Liver (tissue), 9 donors: ENCODE measurements around the gene IGSF8. TPM values are rescaled to one million over a fixed set of nuclear protein-coding genes. Genes with fewer than 3 reads are reported as not detected.

Experiments used
- DNase-seq: peaks from one replicate; pipeline ENCODE4 v3.0.0-alpha.2; 2017; ENCODE audit warnings: low spot score
- H3K27ac ChIP-seq, 2 donors: one replicate each; pipeline ENCODE4 v1.7.0; 2013; ENCODE audit warnings: inconsistent platforms in 2 of 2, low read length in 2 of 2, control low read depth in 1 of 2, low read depth in 1 of 2, mild to moderate bottlenecking in 1 of 2
- H3K27me3 ChIP-seq, 4 donors: one replicate each; pipeline versions ENCODE4 v1.6.1 to v1.7.0; 2013; ENCODE audit warnings: low read length in 3 of 4, inconsistent platforms in 1 of 4, mild to moderate bottlenecking in 1 of 4, moderate library complexity in 1 of 4; ENCODE audit not compliant: control insufficient read depth in 4 of 4, insufficient read depth in 4 of 4
- H3K36me3 ChIP-seq, 4 donors: one replicate each; pipeline versions ENCODE4 v1.6.1 to v1.7.0; 2013; ENCODE audit warnings: low read length in 3 of 4, mild to moderate bottlenecking in 3 of 4, low read depth in 1 of 4, moderate library complexity in 1 of 4; ENCODE audit not compliant: control insufficient read depth in 4 of 4, insufficient read depth in 3 of 4
- H3K4me1 ChIP-seq, 4 donors: one replicate each; pipeline versions ENCODE4 v1.6.1 to v1.7.0; 2013; ENCODE audit warnings: low read length in 3 of 4, mild to moderate bottlenecking in 3 of 4, moderate library complexity in 1 of 4; ENCODE audit not compliant: control insufficient read depth in 4 of 4, insufficient read depth in 4 of 4
- H3K4me3 ChIP-seq, 3 donors: one replicate each; pipeline versions ENCODE4 v1.6.1 to v1.7.0; 2013; ENCODE audit warnings: low read length in 3 of 3, control low read depth in 1 of 3, low read depth in 1 of 3, mild to moderate bottlenecking in 1 of 3
- H3K9ac ChIP-seq, 2 donors: one replicate each; pipeline ENCODE4 v1.7.0; 2013; ENCODE audit warnings: low read length in 2 of 2, mild to moderate bottlenecking in 2 of 2, moderate library complexity in 2 of 2, control low read depth in 1 of 2, low read depth in 1 of 2
- H3K9me3 ChIP-seq, 4 donors: one replicate each; pipeline versions ENCODE4 v1.6.1 to v1.7.0; 2013; ENCODE audit warnings: low read length in 3 of 4; ENCODE audit not compliant: control insufficient read depth in 4 of 4
- EGR1 ChIP-seq, 2 donors: IDR thresholded peaks; 2 replicates each; pipeline ENCODE4 v1.6.1; 2016 to 2018; ENCODE audit warnings: antibody characterized with exemption in 2 of 2, low read depth in 2 of 2
- FOXA2 ChIP-seq: IDR thresholded peaks from 2 replicates; pipeline ENCODE4 v1.6.1; 2016; ENCODE audit warnings: antibody characterized with exemption
- GABPA ChIP-seq, 2 donors: IDR thresholded peaks in 1 of 2; conservative IDR thresholded peaks in 1 of 2; 2 replicates each; pipeline ENCODE4 v1.6.1; 2016; ENCODE audit warnings: antibody characterized with exemption in 2 of 2, mild to moderate bottlenecking in 1 of 2, moderate library complexity in 1 of 2
- HNF4A ChIP-seq, 2 donors: conservative IDR thresholded peaks; 2 replicates each; pipeline ENCODE4 v1.6.1; 2016; ENCODE audit warnings: antibody characterized with exemption in 2 of 2, mild to moderate bottlenecking in 2 of 2
- HNF4G ChIP-seq: IDR thresholded peaks from 2 replicates; pipeline ENCODE4 v1.6.1; 2016; ENCODE audit warnings: antibody characterized with exemption
- NR2F2 ChIP-seq: IDR thresholded peaks from 2 replicates; pipeline ENCODE4 v1.6.1; 2016; ENCODE audit warnings: antibody characterized with exemption
- RAD21 ChIP-seq, 2 donors: IDR thresholded peaks; 2 replicates each; pipeline ENCODE4 v1.6.1; 2016; ENCODE audit warnings: antibody characterized with exemption in 2 of 2, mild to moderate bottlenecking in 2 of 2
- RXRA ChIP-seq, 2 donors: IDR thresholded peaks; 2 replicates each; pipeline ENCODE4 v1.6.1; 2017 to 2018; ENCODE audit warnings: antibody characterized with exemption in 2 of 2, mild to moderate bottlenecking in 1 of 2
- TAF1 ChIP-seq: conservative IDR thresholded peaks from 2 replicates; pipeline ENCODE4 v1.6.1; 2016; ENCODE audit warnings: antibody characterized with exemption, mild to moderate bottlenecking
- WGBS: extraction: QIAGEN DNeasy Blood & Tissue Kit; methylation state at CpG from one replicate; pipeline ENCODE4 v1.1.7; 2013; 5-methylcytosine and 5-hydroxymethylcytosine counted together
- polyA plus RNA-seq, 2 donors: library from polyadenylated mRNA; stranded (reverse) in 1 of 2; unstranded in 1 of 2; fragments of 200-250 nt in 1 of 2; fragments of >200 nt in 1 of 2; fragmentation: Nextera tagmentation in 1 of 2; extraction: Ambion mirVana in 1 of 2; gene quantifications; one replicate each; pipeline versions ENCODE4 v1.2.1 to v1.2.3, GENCODE V29; 2013 to 2015
- total RNA-seq, 2 donors: library from RNA; depleted of rRNA; stranded (reverse); fragments of >200 nt; gene quantifications; one replicate each; pipeline ENCODE4 v1.2.3, GENCODE V29; 2014
- TF ChIP-seq, protein P1 (sequence below): IDR thresholded peaks from 2 replicates; pipeline ENCODE4 v1.6.1; 2016; ENCODE audit warnings: antibody characterized with exemption, mild to moderate bottlenecking
- TF ChIP-seq, protein P2 (sequence below): IDR thresholded peaks from 2 replicates; pipeline ENCODE4 v1.6.1; 2016; ENCODE audit warnings: antibody characterized with exemption
- TF ChIP-seq, protein P3 (sequence below): fragments of 150-350 bp; IDR thresholded peaks from 2 replicates; pipeline ENCODE4 v1.5.1; 2017; ENCODE audit warnings: improper control_type of control experiment, low read depth, low read length; ENCODE audit not compliant: missing input control
- TF ChIP-seq, protein P4 (sequence below): IDR thresholded peaks from 2 replicates; pipeline ENCODE4 v1.6.1; 2016; ENCODE audit warnings: antibody characterized with exemption
- TF ChIP-seq, protein P5 (sequence below): IDR thresholded peaks from 2 replicates; pipeline ENCODE4 v1.6.1; 2016; ENCODE audit warnings: antibody characterized with exemption
- donor health status: healthy.
- donor health status: healthy.
- donor health status: healthy.
- donor health status: healthy.
- donor health status: healthy.

IGSF8 gene
- total and polyA plus RNA-seq, 4 donors = 9.8 to 24.3 (median 20.3) TPM

DNA sequence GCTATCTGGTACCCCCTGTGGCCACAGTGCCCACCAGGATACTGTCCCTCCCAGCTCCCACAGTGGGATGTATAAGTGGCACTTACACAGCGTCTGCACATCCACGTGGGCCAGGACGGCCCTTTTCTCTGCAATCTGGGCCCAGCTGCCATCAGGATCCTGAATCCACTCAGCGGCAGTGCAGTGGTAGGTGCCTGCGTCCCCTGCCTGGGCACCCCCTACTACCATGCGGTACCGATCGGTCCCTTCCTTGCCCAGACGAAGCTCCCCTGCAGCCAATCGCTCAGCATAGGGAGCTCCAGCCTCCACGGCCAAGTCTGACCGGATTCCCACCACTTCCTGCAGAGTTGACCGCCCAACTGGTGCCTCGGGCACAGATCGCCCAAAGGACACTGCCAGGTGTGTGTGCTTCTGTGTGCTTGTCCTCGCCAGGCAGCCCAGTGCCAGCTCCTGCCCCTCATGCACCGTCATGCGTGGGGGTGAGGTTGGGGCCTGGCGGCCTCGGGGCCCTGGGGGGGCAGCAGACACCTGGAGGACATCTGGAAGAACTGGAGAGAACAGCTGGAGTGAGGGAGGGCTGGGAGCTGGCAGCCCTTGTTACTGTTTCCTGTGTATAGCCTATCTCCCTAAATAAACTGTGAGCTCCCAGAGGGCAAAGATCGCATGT lies 4.7 kb downstream of the IGSF8 start:
- peaks cover 32 to 59% (median 52%) of the 10 kb centered on the region in 4 donors for H3K4me1 ChIP-seq
- peak overlapping the region; percentile 47 to 87 for H3K27ac ChIP-seq
- no peaks in the 10 kb centered on the region for H3K9me3 ChIP-seq
- H3K4me3 ChIP-seq = no peak overlapping the region
- H3K9ac ChIP-seq = no peak overlapping the region
- H3K36me3 ChIP-seq = peaks cover 0 to 22% (median 13%) of the 10 kb centered on the region in 4 donors
- no peaks in the 10 kb centered on the region for H3K27me3 ChIP-seq
- DNase-seq = no peak
- TF ChIP-seq HNF4A (conservative IDR thresholded peaks at IDR 0.05) (peak; percentile 90), GABPA (IDR thresholded peaks at IDR 0.05 in 1 of 2, conservative IDR thresholded peaks at IDR 0.05 in 1 of 2) (peak in 1 of 2 donors; percentile 64), FOXA2 (peak; percentile 39), HNF4G (peak; percentile 65), RAD21 (IDR thresholded peaks at IDR 0.05) (no peak), NR2F2 (no peak), RXRA (IDR thresholded peaks at IDR 0.05) (peak in 1 of 2 donors; percentile 59)
- 58% methylated on average over 21 of the region's 21 CpGs for WGBS

DNA sequence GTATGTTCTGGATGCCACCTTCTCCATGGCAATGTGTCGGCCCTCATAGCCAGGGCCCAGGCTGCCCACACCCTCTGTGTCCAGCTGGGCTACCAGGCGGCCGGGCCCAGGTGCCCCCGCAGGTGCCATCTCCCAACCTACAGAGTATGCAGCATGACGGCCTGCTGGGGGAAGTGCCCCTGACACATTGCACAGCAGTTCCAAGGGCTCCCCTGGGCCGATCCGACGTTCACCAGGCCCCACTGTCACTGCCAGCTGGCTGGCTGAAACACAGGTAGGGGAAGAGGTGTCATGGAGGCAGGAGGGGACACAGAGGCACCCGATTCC lies 5.4 kb downstream of the IGSF8 start:
- DNase-seq = no peak
- no peaks in the 10 kb centered on the region for H3K9me3 ChIP-seq
- TF ChIP-seq, protein P1, sequence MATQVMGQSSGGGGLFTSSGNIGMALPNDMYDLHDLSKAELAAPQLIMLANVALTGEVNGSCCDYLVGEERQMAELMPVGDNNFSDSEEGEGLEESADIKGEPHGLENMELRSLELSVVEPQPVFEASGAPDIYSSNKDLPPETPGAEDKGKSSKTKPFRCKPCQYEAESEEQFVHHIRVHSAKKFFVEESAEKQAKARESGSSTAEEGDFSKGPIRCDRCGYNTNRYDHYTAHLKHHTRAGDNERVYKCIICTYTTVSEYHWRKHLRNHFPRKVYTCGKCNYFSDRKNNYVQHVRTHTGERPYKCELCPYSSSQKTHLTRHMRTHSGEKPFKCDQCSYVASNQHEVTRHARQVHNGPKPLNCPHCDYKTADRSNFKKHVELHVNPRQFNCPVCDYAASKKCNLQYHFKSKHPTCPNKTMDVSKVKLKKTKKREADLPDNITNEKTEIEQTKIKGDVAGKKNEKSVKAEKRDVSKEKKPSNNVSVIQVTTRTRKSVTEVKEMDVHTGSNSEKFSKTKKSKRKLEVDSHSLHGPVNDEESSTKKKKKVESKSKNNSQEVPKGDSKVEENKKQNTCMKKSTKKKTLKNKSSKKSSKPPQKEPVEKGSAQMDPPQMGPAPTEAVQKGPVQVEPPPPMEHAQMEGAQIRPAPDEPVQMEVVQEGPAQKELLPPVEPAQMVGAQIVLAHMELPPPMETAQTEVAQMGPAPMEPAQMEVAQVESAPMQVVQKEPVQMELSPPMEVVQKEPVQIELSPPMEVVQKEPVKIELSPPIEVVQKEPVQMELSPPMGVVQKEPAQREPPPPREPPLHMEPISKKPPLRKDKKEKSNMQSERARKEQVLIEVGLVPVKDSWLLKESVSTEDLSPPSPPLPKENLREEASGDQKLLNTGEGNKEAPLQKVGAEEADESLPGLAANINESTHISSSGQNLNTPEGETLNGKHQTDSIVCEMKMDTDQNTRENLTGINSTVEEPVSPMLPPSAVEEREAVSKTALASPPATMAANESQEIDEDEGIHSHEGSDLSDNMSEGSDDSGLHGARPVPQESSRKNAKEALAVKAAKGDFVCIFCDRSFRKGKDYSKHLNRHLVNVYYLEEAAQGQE = no peak
- TF ChIP-seq RAD21 (IDR thresholded peaks at IDR 0.05) (no peak), FOXA2 (no peak), EGR1 (IDR thresholded peaks at IDR 0.05; ENCODE audit: low read depth in 2 of 2) (no peak), RXRA (IDR thresholded peaks at IDR 0.05) (no peak), GABPA (IDR thresholded peaks at IDR 0.05 in 1 of 2, conservative IDR thresholded peaks at IDR 0.05 in 1 of 2) (no peak), TAF1 (no peak)
- TF ChIP-seq, protein P2, sequence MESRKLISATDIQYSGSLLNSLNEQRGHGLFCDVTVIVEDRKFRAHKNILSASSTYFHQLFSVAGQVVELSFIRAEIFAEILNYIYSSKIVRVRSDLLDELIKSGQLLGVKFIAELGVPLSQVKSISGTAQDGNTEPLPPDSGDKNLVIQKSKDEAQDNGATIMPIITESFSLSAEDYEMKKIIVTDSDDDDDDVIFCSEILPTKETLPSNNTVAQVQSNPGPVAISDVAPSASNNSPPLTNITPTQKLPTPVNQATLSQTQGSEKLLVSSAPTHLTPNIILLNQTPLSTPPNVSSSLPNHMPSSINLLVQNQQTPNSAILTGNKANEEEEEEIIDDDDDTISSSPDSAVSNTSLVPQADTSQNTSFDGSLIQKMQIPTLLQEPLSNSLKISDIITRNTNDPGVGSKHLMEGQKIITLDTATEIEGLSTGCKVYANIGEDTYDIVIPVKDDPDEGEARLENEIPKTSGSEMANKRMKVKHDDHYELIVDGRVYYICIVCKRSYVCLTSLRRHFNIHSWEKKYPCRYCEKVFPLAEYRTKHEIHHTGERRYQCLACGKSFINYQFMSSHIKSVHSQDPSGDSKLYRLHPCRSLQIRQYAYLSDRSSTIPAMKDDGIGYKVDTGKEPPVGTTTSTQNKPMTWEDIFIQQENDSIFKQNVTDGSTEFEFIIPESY = no peak
- TF ChIP-seq, protein P3, sequence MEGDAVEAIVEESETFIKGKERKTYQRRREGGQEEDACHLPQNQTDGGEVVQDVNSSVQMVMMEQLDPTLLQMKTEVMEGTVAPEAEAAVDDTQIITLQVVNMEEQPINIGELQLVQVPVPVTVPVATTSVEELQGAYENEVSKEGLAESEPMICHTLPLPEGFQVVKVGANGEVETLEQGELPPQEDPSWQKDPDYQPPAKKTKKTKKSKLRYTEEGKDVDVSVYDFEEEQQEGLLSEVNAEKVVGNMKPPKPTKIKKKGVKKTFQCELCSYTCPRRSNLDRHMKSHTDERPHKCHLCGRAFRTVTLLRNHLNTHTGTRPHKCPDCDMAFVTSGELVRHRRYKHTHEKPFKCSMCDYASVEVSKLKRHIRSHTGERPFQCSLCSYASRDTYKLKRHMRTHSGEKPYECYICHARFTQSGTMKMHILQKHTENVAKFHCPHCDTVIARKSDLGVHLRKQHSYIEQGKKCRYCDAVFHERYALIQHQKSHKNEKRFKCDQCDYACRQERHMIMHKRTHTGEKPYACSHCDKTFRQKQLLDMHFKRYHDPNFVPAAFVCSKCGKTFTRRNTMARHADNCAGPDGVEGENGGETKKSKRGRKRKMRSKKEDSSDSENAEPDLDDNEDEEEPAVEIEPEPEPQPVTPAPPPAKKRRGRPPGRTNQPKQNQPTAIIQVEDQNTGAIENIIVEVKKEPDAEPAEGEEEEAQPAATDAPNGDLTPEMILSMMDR = no peak
- TF ChIP-seq, protein P4, sequence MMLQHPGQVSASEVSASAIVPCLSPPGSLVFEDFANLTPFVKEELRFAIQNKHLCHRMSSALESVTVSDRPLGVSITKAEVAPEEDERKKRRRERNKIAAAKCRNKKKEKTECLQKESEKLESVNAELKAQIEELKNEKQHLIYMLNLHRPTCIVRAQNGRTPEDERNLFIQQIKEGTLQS = no peak
- TF ChIP-seq, protein P5, sequence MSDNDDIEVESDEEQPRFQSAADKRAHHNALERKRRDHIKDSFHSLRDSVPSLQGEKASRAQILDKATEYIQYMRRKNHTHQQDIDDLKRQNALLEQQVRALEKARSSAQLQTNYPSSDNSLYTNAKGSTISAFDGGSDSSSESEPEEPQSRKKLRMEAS = no peak
- 88% methylated on average over 9 of the region's 9 CpGs for WGBS
- H3K4me1 ChIP-seq = peaks cover 32 to 58% (median 51%) of the 10 kb centered on the region in 4 donors
- H3K27me3 ChIP-seq = no peaks in the 10 kb centered on the region
- no peak overlapping the region for H3K27ac ChIP-seq
- peaks cover 0 to 27% (median 14%) of the 10 kb centered on the region in 4 donors for H3K36me3 ChIP-seq
- no peak overlapping the region for H3K9ac ChIP-seq
- H3K4me3 ChIP-seq = no peak overlapping the region
